ENCODE data around the gene HDGF. TPM values are rescaled to one million over a fixed set of nuclear protein-coding genes. Genes with fewer than 3 reads are reported as not detected.

The HDGF gene
- total RNA-seq, 1 experiment from 2014 or later, result 264 TPM

GRCh38 chr1:156698995-156699394 is 52.5 kb downstream of the HDGF start:
- no peak for DNase-seq (ENCODE audit: low read depth)

DNA sequence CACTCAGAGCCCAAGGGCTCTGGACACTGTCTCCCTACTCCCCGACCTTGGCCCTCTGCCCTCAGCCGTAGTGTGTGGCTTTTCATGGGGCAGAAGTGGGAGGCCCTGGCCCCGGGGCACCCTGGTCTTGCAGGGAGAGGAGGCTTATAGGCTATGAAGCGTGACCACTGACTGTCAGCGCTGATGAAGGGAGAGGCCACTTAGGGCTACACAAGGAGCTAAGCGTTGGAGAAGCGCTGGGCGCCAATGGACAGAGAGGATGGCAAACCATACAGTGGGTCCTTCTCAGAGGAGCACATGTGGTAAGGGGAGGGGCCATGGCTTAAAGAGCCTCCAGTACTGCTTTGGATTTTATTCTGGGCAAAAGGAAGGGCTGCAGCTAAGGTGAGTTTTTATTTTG is 54.0 kb downstream of the HDGF start:
- no peak for DNase-seq (ENCODE audit: low read depth)

- DNase-seq (ENCODE audit: low read depth), result no peak
Observed at GRCh38 chr1:156696755-156697154, 54.7 kb downstream of the HDGF start.

- no peak for DNase-seq (ENCODE audit: low read depth)
Observed at GRCh38 chr1:156694690-156694962, 56.8 kb downstream of the HDGF start.

GRCh38 chr1:156693848-156694689 is 57.4 kb downstream of the HDGF start:
- peak; percentile 40 for DNase-seq (ENCODE audit: low read depth)

GRCh38 chr1:156692925-156693847 is 58.3 kb downstream of the HDGF start:
- DNase-seq (ENCODE audit: low read depth), result peak; percentile 46

DNA sequence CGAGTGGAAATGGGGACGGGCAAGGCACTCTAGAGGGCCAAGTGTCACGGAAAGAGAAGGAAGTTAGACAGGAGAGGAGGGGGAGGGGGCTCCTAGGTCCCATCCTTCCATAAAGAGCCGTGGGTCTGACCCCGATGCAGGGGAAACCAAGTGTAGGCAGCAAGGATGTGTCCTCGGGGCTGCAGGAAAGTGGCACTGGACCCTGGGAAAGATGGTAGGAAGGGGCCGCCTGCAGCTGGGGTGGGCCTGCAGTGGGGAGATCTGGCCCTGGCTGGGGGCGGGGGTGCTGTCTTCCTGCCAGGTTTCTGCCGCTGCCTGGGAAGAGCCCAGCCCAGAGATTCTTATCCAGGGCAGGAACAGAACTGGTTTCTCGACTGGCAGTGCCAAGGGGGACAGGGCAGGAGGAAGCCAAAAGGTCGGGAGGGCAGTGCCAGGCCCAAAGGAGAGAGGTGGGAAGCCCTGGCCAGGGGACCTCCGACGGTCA is 59.0 kb downstream of the HDGF start:
- no peak for DNase-seq (ENCODE audit: low read depth)

Other genes starting within 250 kb of the HDGF start
- 23.7 and 40.5 TPM in 2 replicates for gene IQGAP3, start 179.1 kb downstream of the HDGF start, total RNA-seq (2014; rRNA removed; shearing (Covaris generic))
- not detected in 2 replicates for gene TTC24, start 172.0 kb downstream of the HDGF start, total RNA-seq (2014; rRNA removed; shearing (Covaris generic))
- 120 and 139 TPM in 2 replicates for gene NAXE, start 159.9 kb downstream of the HDGF start, total RNA-seq (2014; rRNA removed; shearing (Covaris generic))
- 16.9 and 20.7 TPM in 2 replicates for gene GPATCH4, start 150.2 kb downstream of the HDGF start, total RNA-seq (2014; rRNA removed; shearing (Covaris generic))
- not detected in 2 replicates for gene HAPLN2, start 132.3 kb downstream of the HDGF start, total RNA-seq (2014; rRNA removed; shearing (Covaris generic))
- not detected in 2 replicates for gene BCAN, start 109.6 kb downstream of the HDGF start, total RNA-seq (2014; rRNA removed; shearing (Covaris generic))
- gene NES, start 74.3 kb downstream of the HDGF start, total RNA-seq (2014; rRNA removed; shearing (Covaris generic)), result 0.02 and 0.37 TPM in 2 replicates
- 21.1 and 31.9 TPM in 2 replicates for gene CRABP2, start 46.1 kb downstream of the HDGF start, total RNA-seq (2014; rRNA removed; shearing (Covaris generic))
- gene METTL25B, start 23.2 kb downstream of the HDGF start, total RNA-seq (2014; rRNA removed; shearing (Covaris generic)), result 12.2 and 23.3 TPM in 2 replicates
- 27.0 and 27.8 TPM in 2 replicates for gene ISG20L2, start 22.9 kb downstream of the HDGF start, total RNA-seq (2014; rRNA removed; shearing (Covaris generic))
- 48.1 and 61.7 TPM in 2 replicates for gene MRPL24, start 10.6 kb downstream of the HDGF start, total RNA-seq (2014; rRNA removed; shearing (Covaris generic))
- 38.4 and 41.9 TPM in 2 replicates for gene PRCC, start 15.9 kb upstream of the HDGF start, total RNA-seq (2014; rRNA removed; shearing (Covaris generic))
- gene SH2D2A, start 65.2 kb upstream of the HDGF start, total RNA-seq (2014; rRNA removed; shearing (Covaris generic)), result 0.71 TPM in 1 of 2 replicates, not detected in the other
- not detected in 2 replicates for gene INSRR, start 107.4 kb upstream of the HDGF start, total RNA-seq (2014; rRNA removed; shearing (Covaris generic))
- not detected in 2 replicates for gene NTRK1, start 109.2 kb upstream of the HDGF start, total RNA-seq (2014; rRNA removed; shearing (Covaris generic))
- gene PEAR1, start 142.0 kb upstream of the HDGF start, total RNA-seq (2014; rRNA removed; shearing (Covaris generic)), result 0.32 and 0.34 TPM in 2 replicates
- gene LRRC71, start 169.0 kb upstream of the HDGF start, total RNA-seq (2014; rRNA removed; shearing (Covaris generic)), result not detected in 2 replicates

Data from M059J (cell line).